ENCODE data around the gene POMT2.
"Not testable (repeated sequence)": the region's sequence is repeated elsewhere in the genome, so short reads cannot be mapped to it uniquely, and the experiment has no call there.

The POMT2 gene

GRCh38 chr14:77296155-77296554 is 24.5 kb downstream of the POMT2 start:
- no peak for FAIRE-seq

- no peak for FAIRE-seq
Measured at GRCh38 chr14:77290705-77291104, 30.0 kb downstream of the POMT2 start.

- no peak for FAIRE-seq
Measured at GRCh38 chr14:77286576-77286975, 34.1 kb downstream of the POMT2 start.

GRCh38 chr14:77284466-77284865 is 36.2 kb downstream of the POMT2 start:
- no peak for FAIRE-seq

GRCh38 chr14:77284066-77284465 is 36.6 kb downstream of the POMT2 start:
- FAIRE-seq: no peak

GRCh38 chr14:77281852-77282410 is 38.8 kb downstream of the POMT2 start:
- no peak for FAIRE-seq

- not testable (repeated sequence) for FAIRE-seq
Measured at GRCh38 chr14:77280921-77281320, 39.8 kb downstream of the POMT2 start.

- no peak for FAIRE-seq
Measured at GRCh38 chr14:77279719-77280118, 41.0 kb downstream of the POMT2 start.

- no peak for FAIRE-seq
Measured at GRCh38 chr14:77278461-77279230, 42.0 kb downstream of the POMT2 start.

- no peak for FAIRE-seq
Measured at GRCh38 chr14:77276959-77277358, 43.7 kb downstream of the POMT2 start.

GRCh38 chr14:77276295-77276935 is 44.3 kb downstream of the POMT2 start:
- no peak for FAIRE-seq

GRCh38 chr14:77275601-77276017 is 45.1 kb downstream of the POMT2 start:
- no peak for FAIRE-seq

GRCh38 chr14:77275041-77275580 is 45.6 kb downstream of the POMT2 start:
- FAIRE-seq: no peak

GRCh38 chr14:77273796-77274195 is 46.9 kb downstream of the POMT2 start:
- no peak for FAIRE-seq

GRCh38 chr14:77272261-77272660 is 48.4 kb downstream of the POMT2 start:
- no peak for FAIRE-seq

GRCh38 chr14:77271113-77271710 is 49.5 kb downstream of the POMT2 start, which contains the start of gene NGB:
Gene NGB, minus strand, starts transcription at chr14:77271206. Its CDS starts 269 bp downstream, at chr14:77270937.
- FAIRE-seq: no peak

- no peak for FAIRE-seq
Measured at GRCh38 chr14:77270361-77271112, 50.1 kb downstream of the POMT2 start.

- FAIRE-seq: no peak
Measured at GRCh38 chr14:77268989-77269600, 51.6 kb downstream of the POMT2 start.

GRCh38 chr14:77267937-77268699 is 52.6 kb downstream of the POMT2 start:
- FAIRE-seq: no peak

- FAIRE-seq: no peak
Measured at GRCh38 chr14:77266336-77266735, 54.3 kb downstream of the POMT2 start.
